HG03108 (cell line): Measurements from ENCODE around the gene FSIP1.

ENCODE experiments used
- ATAC-seq: cut with Tn5 transposase; IDR thresholded peaks from one replicate; pipeline ENCODE4 v1.9.1; 2021; ENCODE audit warnings: moderate library complexity; ENCODE audit not compliant: unreplicated experiment

The FSIP1 gene

GRCh38 chr15:39597751-39598185 lies 184.9 kb downstream of the FSIP1 start:
- ATAC-seq: no peak

DNA sequence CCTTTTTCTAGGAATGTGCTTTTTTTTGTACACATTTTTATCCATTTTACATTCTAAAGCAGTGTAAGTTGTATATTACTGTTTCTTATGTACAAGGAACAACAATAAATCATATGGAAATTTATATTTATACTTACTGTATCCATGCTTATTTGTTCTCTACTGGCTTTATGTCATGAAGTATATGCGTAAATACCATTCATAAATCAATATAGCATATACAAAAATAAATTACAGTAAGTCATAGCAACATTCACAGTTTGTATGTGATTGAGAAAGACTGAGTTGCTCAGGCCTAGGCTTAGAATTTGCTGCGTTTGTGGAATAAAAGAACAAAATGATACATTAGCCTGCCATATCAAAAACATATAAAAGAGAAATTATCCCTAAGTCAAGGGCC lies 185.3 kb downstream of the FSIP1 start:
- ATAC-seq: no peak

DNA sequence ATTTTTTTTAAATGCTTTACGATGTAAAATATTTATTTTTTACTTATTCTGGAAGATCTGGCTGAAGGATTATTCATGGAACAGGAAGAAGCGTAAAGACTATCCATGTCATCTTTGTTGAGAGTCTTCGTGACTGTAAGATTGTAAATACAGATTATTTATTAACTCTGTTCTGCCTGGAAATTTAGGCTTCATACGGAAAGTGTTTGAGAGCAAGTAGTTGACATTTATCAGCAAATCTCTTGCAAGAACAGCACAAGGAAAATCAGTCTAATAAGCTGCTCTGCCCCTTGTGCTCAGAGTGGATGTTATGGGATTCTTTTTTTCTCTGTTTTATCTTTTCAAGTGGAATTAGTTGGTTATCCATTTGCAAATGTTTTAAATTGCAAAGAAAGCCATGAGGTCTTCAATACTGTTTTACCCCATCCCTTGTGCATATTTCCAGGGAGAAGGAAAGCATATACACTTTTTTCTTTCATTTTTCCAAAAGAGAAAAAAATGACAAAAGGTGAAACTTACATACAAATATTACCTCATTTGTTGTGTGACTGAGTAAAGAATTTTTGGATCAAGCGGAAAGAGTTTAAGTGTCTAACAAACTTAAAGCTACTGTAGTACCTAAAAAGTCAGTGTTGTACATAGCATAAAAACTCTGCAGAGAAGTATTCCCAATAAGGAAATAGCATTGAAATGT lies 186.1 kb downstream of the FSIP1 start:
- no peak for ATAC-seq

DNA sequence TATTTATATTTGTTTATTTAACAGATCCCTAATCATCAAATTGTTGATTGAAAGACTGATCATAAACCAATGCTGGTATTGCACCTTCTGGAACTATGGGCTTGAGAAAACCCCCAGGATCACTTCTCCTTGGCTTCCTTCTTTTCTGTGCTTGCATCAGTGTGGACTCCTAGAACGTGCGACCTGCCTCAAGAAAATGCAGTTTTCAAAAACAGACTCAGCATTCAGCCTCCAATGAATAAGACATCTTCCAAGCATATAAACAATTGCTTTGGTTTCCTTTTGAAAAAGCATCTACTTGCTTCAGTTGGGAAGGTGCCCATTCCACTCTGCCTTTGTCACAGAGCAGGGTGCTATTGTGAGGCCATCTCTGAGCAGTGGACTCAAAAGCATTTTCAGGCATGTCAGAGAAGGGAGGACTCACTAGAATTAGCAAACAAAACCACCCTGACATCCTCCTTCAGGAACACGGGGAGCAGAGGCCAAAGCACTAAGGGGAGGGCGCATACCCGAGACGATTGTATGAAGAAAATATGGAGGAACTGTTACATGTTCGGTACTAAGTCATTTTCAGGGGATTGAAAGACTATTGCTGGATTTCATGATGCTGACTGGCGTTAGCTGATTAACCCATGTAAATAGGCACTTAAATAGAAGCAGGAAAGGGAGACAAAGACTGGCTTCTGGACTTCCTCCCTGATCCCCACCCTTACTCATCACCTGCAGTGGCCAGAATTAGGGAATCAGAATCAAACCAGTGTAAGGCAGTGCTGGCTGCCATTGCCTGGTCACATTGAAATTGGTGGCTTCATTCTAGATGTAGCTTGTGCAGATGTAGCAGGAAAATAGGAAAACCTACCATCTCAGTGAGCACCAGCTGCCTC lies 187.1 kb downstream of the FSIP1 start:
- ATAC-seq: no peak

GRCh38 chr15:39594446-39595337 lies 187.9 kb downstream of the FSIP1 start:
- no peak for ATAC-seq

GRCh38 chr15:39593656-39594445 lies 188.8 kb downstream of the FSIP1 start:
- no peak for ATAC-seq

DNA sequence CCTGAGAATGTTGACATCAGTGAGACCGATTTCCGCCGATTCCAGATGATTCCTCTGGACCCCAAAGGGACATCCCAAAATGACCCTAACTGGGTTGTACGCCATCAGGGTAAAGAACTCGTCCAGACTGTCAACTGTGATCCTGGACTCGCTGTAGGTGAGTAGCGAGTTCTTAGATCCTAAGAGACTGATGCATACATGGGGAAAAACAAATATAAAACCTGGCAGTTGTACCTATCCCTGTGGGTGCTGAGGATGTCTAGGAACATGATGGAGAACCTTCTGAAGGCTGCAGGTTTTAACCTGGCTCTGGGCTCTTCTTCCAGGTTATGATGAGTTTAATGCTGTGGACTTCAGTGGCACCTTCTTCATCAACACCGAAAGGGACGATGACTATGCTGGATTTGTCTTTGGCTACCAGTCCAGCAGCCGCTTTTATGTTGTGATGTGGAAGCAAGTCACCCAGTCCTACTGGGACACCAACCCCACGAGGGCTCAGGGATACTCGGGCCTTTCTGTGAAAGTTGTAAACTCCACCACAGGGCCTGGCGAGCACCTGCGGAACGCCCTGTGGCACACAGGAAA lies 189.5 kb downstream of the FSIP1 start:
- ATAC-seq: no peak

DNA sequence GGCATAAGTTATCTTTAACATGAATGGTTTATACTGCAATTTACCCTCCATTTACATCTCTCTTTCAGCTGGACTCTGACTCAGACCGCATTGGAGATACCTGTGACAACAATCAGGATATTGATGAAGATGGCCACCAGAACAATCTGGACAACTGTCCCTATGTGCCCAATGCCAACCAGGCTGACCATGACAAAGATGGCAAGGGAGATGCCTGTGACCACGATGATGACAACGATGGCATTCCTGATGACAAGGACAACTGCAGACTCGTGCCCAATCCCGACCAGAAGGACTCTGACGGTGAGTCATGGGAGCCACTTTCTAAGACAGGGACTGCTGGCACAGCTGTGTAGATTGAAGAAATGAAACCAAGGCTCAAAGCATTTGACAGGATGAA lies 190.1 kb downstream of the FSIP1 start:
- no peak for ATAC-seq

DNA sequence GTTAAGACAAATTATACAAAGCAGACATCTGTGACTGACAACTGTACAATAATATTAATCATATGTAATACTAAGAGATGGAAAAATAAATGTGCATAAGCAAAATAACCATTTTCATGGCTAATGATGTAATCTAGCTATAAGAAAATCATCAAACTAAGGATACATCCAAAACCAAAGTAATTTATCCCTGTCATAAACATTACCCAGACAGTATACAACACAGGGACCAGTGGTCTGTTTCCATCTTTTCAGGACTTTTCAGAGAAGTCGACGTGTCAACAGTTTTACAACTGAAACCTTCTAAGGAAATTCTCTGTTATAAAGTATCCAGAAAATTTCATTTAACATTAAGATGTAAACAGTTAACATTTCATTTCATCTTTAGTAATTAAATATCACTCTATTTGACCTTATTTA lies 190.7 kb downstream of the FSIP1 start:
- ATAC-seq: no peak

- ATAC-seq: no peak
These were observed 191.3 kb downstream of the FSIP1 start for GRCh38 chr15:39591141-39591895.

DNA sequence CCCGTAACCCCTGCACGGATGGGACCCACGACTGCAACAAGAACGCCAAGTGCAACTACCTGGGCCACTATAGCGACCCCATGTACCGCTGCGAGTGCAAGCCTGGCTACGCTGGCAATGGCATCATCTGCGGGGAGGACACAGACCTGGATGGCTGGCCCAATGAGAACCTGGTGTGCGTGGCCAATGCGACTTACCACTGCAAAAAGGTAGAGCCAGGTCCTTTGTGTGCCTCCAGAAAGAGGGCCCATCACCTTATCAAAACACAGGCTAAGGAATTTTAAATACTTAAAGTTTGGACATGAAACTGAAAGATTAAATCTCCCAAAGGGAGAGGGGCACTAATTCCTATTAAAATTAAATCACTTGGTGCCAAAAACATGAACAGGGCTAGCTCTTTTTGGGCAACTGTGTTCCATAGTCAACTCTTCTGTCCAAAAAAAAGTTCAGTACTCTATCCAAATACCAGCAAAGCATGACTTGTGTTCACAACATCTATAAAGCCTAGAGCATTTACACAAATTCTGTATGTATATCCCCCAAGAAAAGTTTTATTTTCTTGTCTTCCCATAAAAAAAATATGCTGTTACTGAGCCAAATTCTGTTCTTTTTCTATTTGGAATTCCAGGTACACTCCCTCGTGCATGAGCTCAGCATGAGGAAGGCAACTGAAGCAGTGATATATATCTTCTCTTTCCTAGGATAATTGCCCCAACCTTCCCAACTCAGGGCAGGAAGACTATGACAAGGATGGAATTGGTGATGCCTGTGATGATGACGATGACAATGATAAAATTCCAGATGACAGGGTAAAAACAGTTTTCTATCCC lies 192.6 kb downstream of the FSIP1 start:
- no peak for ATAC-seq

DNA sequence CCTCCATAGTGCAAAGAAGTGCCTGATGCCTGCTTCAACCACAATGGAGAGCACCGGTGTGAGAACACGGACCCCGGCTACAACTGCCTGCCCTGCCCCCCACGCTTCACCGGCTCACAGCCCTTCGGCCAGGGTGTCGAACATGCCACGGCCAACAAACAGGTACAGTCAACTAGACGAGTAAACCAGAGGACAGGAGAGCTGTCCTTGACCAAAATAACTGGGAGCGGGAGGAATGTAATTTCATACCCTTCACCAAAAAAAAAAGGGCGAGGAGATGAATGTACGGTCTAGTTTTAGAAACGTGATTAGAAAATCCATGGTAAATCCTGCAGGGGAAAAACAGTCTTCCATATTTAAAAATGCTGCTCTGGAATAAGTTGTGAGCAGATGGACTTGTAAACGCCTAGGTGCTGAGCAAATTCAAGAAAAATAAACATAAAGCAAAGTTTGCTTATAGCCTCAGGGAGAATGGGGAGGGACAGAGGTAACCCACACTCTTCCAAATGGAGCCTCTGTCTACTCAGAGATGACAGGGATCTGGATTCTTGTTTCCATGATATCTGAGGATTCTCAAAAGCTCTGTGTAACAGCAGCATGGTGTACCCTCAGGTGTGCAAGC lies 193.3 kb downstream of the FSIP1 start:
- no peak for ATAC-seq

- no peak for ATAC-seq
These were observed 194.0 kb downstream of the FSIP1 start for GRCh38 chr15:39588531-39589192.

- ATAC-seq: no peak
These were observed 194.7 kb downstream of the FSIP1 start for GRCh38 chr15:39587731-39588530.

GRCh38 chr15:39587096-39587721 lies 195.4 kb downstream of the FSIP1 start:
- no peak for ATAC-seq

- ATAC-seq: no peak
These were observed 196.1 kb downstream of the FSIP1 start for GRCh38 chr15:39586387-39587095.
